H1 (cell line): ENCODE data around the gene GAS6. TPM values are rescaled to one million over a fixed set of nuclear protein-coding genes. Genes with fewer than 3 reads are reported as not detected.

Experiments used
- CTCF ChIA-PET: fragments of 300-600 bp; sonication (Branson Sonifier 250); formaldehyde crosslinking; loops from one replicate; lab custom pipeline; 2021; ENCODE audit not compliant: partially characterized antibody; lab: Charles Lee
- POLR2A ChIA-PET: fragments of 300-600 bp; sonication (Branson Sonifier 250); formaldehyde crosslinking; loops from one replicate; lab custom pipeline; 2021; ENCODE audit warnings: inconsistent platforms; ENCODE audit not compliant: partially characterized antibody; lab: Charles Lee
- DNase-seq, 2 experiments: peaks; one replicate each; pipeline versions ENCODE4 v3.0.0 to v3.0.0-alpha.2; 2010 to 2022; ENCODE audit warnings: low spot score in 2 of 2, low read depth in 1 of 2, mixed read lengths in 1 of 2
- FAIRE-seq: peaks from 2 replicates; lab custom pipeline; 2011; peaks lifted over from hg19 to GRCh38; lab: Jason Lieb, UNC
- H2AFZ ChIP-seq: 2 replicates; pipeline ENCODE4 v1.8.1; 2012; ENCODE audit warnings: low read length, inconsistent platforms
- H2AK5ac ChIP-seq: 2 replicates; pipeline ENCODE4 v1.6.1; 2013; ENCODE audit warnings: low read depth, low read length
- H2BK120ac ChIP-seq: replicated peaks from 2 replicates; pipeline ENCODE3; 2013; ENCODE audit warnings: low read depth, low read length, inconsistent platforms
- H2BK12ac ChIP-seq: 2 replicates; pipeline ENCODE4 v1.6.1; 2013; ENCODE audit warnings: low read depth, low read length
- H2BK15ac ChIP-seq: 2 replicates; pipeline ENCODE4 v1.6.1; 2013; ENCODE audit warnings: low read length
- H2BK20ac ChIP-seq: 2 replicates; pipeline ENCODE4 v1.6.1; 2013; ENCODE audit warnings: low read length
- H2BK5ac ChIP-seq: 2 replicates; pipeline ENCODE4 v1.6.1; 2013; ENCODE audit warnings: low read depth, low read length
- H3K14ac ChIP-seq: 2 replicates; pipeline ENCODE4 v1.6.1; 2013; ENCODE audit warnings: inconsistent platforms; ENCODE audit not compliant: insufficient read length
- H3K18ac ChIP-seq: 2 replicates; pipeline ENCODE4 v1.6.1; 2013; ENCODE audit warnings: low read length; ENCODE audit errors: extremely low read depth
- H3K23ac ChIP-seq: 2 replicates; pipeline ENCODE4 v1.6.1; 2013; ENCODE audit warnings: inconsistent platforms; ENCODE audit not compliant: insufficient read length
- H3K23me2 ChIP-seq: 2 replicates; pipeline ENCODE4 v1.6.1; 2013; ENCODE audit warnings: low read depth, low read length
- H3K27ac ChIP-seq: 2 replicates; pipeline ENCODE4 v1.6.1; 2011; ENCODE audit warnings: low read depth, low read length, inconsistent platforms
- H3K27me3 ChIP-seq, 4 experiments: replicated peaks in 1 of 4; 1 replicate in 1 of 4; 2 replicates in 3 of 4; pipeline versions ENCODE4 v1.6.1 to v1.8.1; 2011 to 2013; ENCODE audit warnings: low read length in 3 of 4, mild to moderate bottlenecking in 3 of 4, inconsistent platforms in 2 of 4, mixed read lengths in 2 of 4, moderate library complexity in 1 of 4; ENCODE audit not compliant: control insufficient read depth in 3 of 4, insufficient read depth in 3 of 4; ENCODE audit errors: extremely low read depth in 1 of 4
- H3K36me3 ChIP-seq, 4 experiments: 2 replicates each; pipeline versions ENCODE4 v1.6.1 to v1.8.1; 2011 to 2013; ENCODE audit warnings: mild to moderate bottlenecking in 4 of 4, low read length in 3 of 4, moderate library complexity in 2 of 4, control low read depth in 1 of 4, inconsistent platforms in 1 of 4; ENCODE audit not compliant: insufficient read depth in 4 of 4, control insufficient read depth in 2 of 4
- H3K4ac ChIP-seq: replicated peaks from 2 replicates; pipeline ENCODE3; 2013; ENCODE audit warnings: low read length, low read depth, mixed read lengths, inconsistent platforms; ENCODE audit not compliant: insufficient read length
- H3K4me1 ChIP-seq, 4 experiments: replicated peaks in 1 of 4; 1 replicate in 1 of 4; 2 replicates in 3 of 4; pipeline versions ENCODE4 v1.6.1 to v1.8.1; 2011 to 2013; ENCODE audit warnings: low read length in 3 of 4, inconsistent platforms in 2 of 4, mixed read lengths in 1 of 4; ENCODE audit not compliant: insufficient read depth in 4 of 4, control insufficient read depth in 3 of 4
- H3K4me2 ChIP-seq, 2 experiments: 2 replicates each; pipeline versions ENCODE4 v1.6.1 to v1.8.1; 2011 to 2013; ENCODE audit warnings: low read depth in 2 of 2, low read length in 2 of 2, control low read depth in 1 of 2, inconsistent platforms in 1 of 2, mild to moderate bottlenecking in 1 of 2; ENCODE audit not compliant: insufficient read depth in 1 of 2
- H3K4me3 ChIP-seq, 4 experiments: fragments of 200-600, 300-600 bp in 1 of 4; sonication (generic), shearing (Covaris generic), sonication (Bioruptor Twin) in 1 of 4; 2 replicates each; pipeline versions ENCODE4 v1.5.1 to v1.8.1; 2011 to 2016; ENCODE audit warnings: low read length in 4 of 4, low read depth in 3 of 4, control low read depth in 2 of 4, inconsistent platforms in 2 of 4, mild to moderate bottlenecking in 2 of 4, mixed read lengths in 1 of 4, moderate library complexity in 1 of 4; ENCODE audit not compliant: insufficient read depth in 2 of 4; ENCODE audit errors: extremely low read depth in 1 of 4
- H3K56ac ChIP-seq: replicated peaks from 2 replicates; pipeline ENCODE3; 2013; ENCODE audit warnings: low read depth, mild to moderate bottlenecking, mixed read lengths, low read length, inconsistent platforms; ENCODE audit not compliant: insufficient read length
- H3K79me1 ChIP-seq: 2 replicates; pipeline ENCODE4 v1.6.1; 2013; ENCODE audit warnings: low read depth, low read length, control low read depth
- H3K79me2 ChIP-seq, 2 experiments: 2 replicates each; pipeline versions ENCODE4 v1.6.1 to v1.8.1; 2012 to 2013; ENCODE audit warnings: low read length in 2 of 2, mild to moderate bottlenecking in 2 of 2, inconsistent platforms in 1 of 2; ENCODE audit not compliant: insufficient read depth in 2 of 2, control insufficient read depth in 1 of 2
- H3K9ac ChIP-seq, 4 experiments: replicated peaks in 1 of 4; 1 replicate in 1 of 4; 2 replicates in 3 of 4; pipeline versions ENCODE4 v1.6.1 to v1.8.1; 2011 to 2013; ENCODE audit warnings: low read depth in 3 of 4, low read length in 3 of 4, control low read depth in 2 of 4, mild to moderate bottlenecking in 2 of 4, moderate library complexity in 2 of 4, inconsistent platforms in 1 of 4; ENCODE audit errors: extremely low read depth in 1 of 4
- H3K9me3 ChIP-seq, 2 experiments: 2 replicates each; pipeline versions ENCODE4 v1.6.1 to v1.8.1; 2012 to 2013; ENCODE audit warnings: mild to moderate bottlenecking in 2 of 2, moderate library complexity in 2 of 2, control low read depth in 1 of 2, inconsistent platforms in 1 of 2, low read depth in 1 of 2, low read length in 1 of 2, mixed read lengths in 1 of 2; ENCODE audit not compliant: insufficient read depth in 2 of 2
- H4K20me1 ChIP-seq, 2 experiments: replicated peaks in 1 of 2; 2 replicates each; pipeline versions ENCODE3 to v1.8.1; 2011 to 2013; ENCODE audit warnings: inconsistent platforms in 2 of 2, low read length in 2 of 2, mild to moderate bottlenecking in 1 of 2; ENCODE audit not compliant: insufficient read depth in 2 of 2, control insufficient read depth in 1 of 2
- H4K5ac ChIP-seq: 2 replicates; pipeline ENCODE4 v1.6.1; 2013; ENCODE audit warnings: low read length, low read depth, mixed read lengths, inconsistent platforms; ENCODE audit not compliant: insufficient read length
- H4K8ac ChIP-seq: 2 replicates; pipeline ENCODE4 v1.8.0; 2013; ENCODE audit warnings: mild to moderate bottlenecking, moderate library complexity, low read length, inconsistent platforms; ENCODE audit not compliant: insufficient read depth; ENCODE audit errors: extremely low read depth
- H4K91ac ChIP-seq: replicated peaks from 2 replicates; pipeline ENCODE3; 2013; ENCODE audit warnings: low read length, mixed read lengths, inconsistent platforms; ENCODE audit not compliant: insufficient read length
- BCL11A ChIP-seq, 2 experiments: IDR thresholded peaks; one replicate each; pipeline ENCODE4 v1.6.1; 2011; ENCODE audit warnings: low read depth in 2 of 2, low read length in 2 of 2, mild to moderate bottlenecking in 2 of 2
- BRCA1 ChIP-seq: IDR thresholded peaks from 2 replicates; pipeline ENCODE4 v1.6.1; 2012; ENCODE audit warnings: low read depth, low read length, improper control_type of control experiment
- NANOG ChIP-seq: IDR thresholded peaks from 2 replicates; pipeline ENCODE4 v1.6.1; 2011; ENCODE audit warnings: low read length, low read depth, mild to moderate bottlenecking, inconsistent platforms; ENCODE audit not compliant: insufficient read depth, poor library complexity, severe bottlenecking
- PHF8 ChIP-seq: fragments of 200-600 bp; sonication (generic); conservative IDR thresholded peaks from 2 replicates; pipeline ENCODE4 v1.7.1; 2012; ENCODE audit warnings: low read depth, mild to moderate bottlenecking, inconsistent platforms, low read length, moderate library complexity
- WGBS, 2 experiments: shearing (Covaris generic) in 1 of 2; methylation state at CpG; one replicate each; pipeline versions ENCODE4 v1.1.6 to v1.1.7; 2013 to 2015; ENCODE audit warnings: low lambda C conversion rate in 2 of 2, mixed read lengths in 2 of 2, inconsistent platforms in 1 of 2, low coverage in 1 of 2, missing lambda C conversion rate in 1 of 2; ENCODE audit not compliant: insufficient replicate concordance in 2 of 2, insufficient coverage in 1 of 2, insufficient read length in 1 of 2; ENCODE audit errors: extremely low coverage in 1 of 2, missing lambda C conversion rate in 1 of 2; 5-methylcytosine and 5-hydroxymethylcytosine counted together
- polyA plus RNA-seq, 7 experiments: library from polyadenylated mRNA; depleted of rRNA in 3 of 7; stranded (reverse) in 5 of 7; unstranded in 2 of 7; fragments of >200 nt in 5 of 7; fragments of 200-250 nt in 2 of 7; gene quantifications; 1 replicate in 5 of 7; 2 replicates in 1 of 7; 4 replicates in 1 of 7; pipeline versions ENCODE4 v1.2.1 to v1.2.3, GENCODE V29; 2011 to 2013; ENCODE audit warnings: missing spikeins in 2 of 7, mixed read lengths in 2 of 7
- total RNA-seq: library from RNA; stranded (reverse); fragmentation: NEBNext Ultra II Directional; extraction: Animal tissue kit (Norgen Biotek cat#: 25700); gene quantifications from 2 replicates; pipeline ENCODE4 v1.2.1, GENCODE V29; 2021

The GAS6 gene
- total and polyA plus RNA-seq, 2 of the 8 experiments (the other 6 are each of a cell fraction or from before 2014, with no cell fraction given): 18.6 to 31.0 TPM

- Histone ChIP-seq H3K36me3 (no peaks in the 10 kb centered on the region), H3K4ac (no peak overlapping the region), H2BK15ac (no peak overlapping the region), H3K4me3 (no peak overlapping the region), H3K9me3 (peaks cover 6 to 8% of the 10 kb centered on the region in 2 experiments; a peak in 2 of 4 replicates), H2BK12ac (no peak overlapping the region), H3K79me2 (no peaks in the 10 kb centered on the region), H4K5ac (no peak overlapping the region), H3K4me2 (no peak overlapping the region), H4K8ac (no peak overlapping the region; the same call in 1 of the 2 replicates), H2BK5ac (no peak overlapping the region), H2BK120ac (no peak overlapping the region), H3K27me3 (no peaks in the 10 kb centered on the region), H4K91ac (no peak overlapping the region), H3K23me2 (no peaks in the 10 kb centered on the region), H2AK5ac (0 out of 2 replicates have a peak overlapping the region, but pooled peaks have one; percentile 9), H3K79me1 (no peaks in the 10 kb centered on the region), H3K56ac (no peak overlapping the region), H2BK20ac (no peak overlapping the region), H3K23ac (no peak overlapping the region), H3K9ac (no peak overlapping the region), H3K27ac (no peak overlapping the region), H3K4me1 (peaks cover 0 to 8% (median 6%) of the 10 kb centered on the region in 4 experiments; a peak in 4 of 7 replicates), H3K18ac (no peak overlapping the region), H3K14ac (no peak overlapping the region), H4K20me1 (peaks cover 0 to under 1% of the 10 kb centered on the region in 2 experiments), H2AFZ (no peak overlapping the region)
- POLR2A ChIA-PET: no interaction called here
- no peak for DNase-seq
- 88% methylated on average over 23 of the region's 27 CpGs; no CpG with 5 or more reads in 1 of the 2 experiments for WGBS, 2 experiments
- TF ChIP-seq BRCA1 (no peak), BCL11A (IDR thresholded peaks at IDR 0.05; ENCODE audit: low read depth in 2 of 2, low read length in 2 of 2) (no peak), PHF8 (no peak), NANOG (no peak)
- no peak for FAIRE-seq
- CTCF ChIA-PET: interaction anchor here (0.8 to 3.8 kb wide), 8 partner anchors 9 to 185 kb away, joined by 3 to 24 read pairs (median 4); no protein-coding TSS in a partner anchor
Observed at GRCh38 chr13:113805431-113806103, 58.3 kb downstream of the GAS6 start.
